ENCODE results near the gene SPAG5.

DNA sequence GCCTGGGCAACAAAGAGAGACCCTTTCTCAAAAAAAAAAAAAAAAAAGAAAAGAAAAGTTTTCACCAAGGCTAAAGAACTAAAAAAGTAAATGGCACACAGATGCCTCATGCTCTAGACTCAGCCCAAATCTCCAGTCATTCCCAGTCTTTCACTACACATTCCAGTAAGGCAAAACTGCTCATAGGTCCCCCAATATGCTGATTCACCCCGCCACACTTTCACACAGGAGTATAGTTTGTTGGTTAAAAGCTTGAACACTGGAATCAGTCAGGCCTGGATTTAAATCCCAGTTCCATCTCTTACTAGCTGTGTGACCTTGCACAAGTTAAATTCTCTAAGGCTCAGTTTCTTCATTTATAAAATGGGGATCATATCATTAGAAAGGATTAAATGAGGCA lies 29.4 kb downstream of the SPAG5 start:
- no peak for TF ChIP-seq SMC3 (IDR thresholded peaks at IDR 0.05; ENCODE audit: borderline replicate concordance, low read length)
- TF ChIP-seq POLR2A (IDR thresholded peaks at IDR 0.05; ENCODE audit: low read depth, low read length): no peak
- TF ChIP-seq, protein P1, sequence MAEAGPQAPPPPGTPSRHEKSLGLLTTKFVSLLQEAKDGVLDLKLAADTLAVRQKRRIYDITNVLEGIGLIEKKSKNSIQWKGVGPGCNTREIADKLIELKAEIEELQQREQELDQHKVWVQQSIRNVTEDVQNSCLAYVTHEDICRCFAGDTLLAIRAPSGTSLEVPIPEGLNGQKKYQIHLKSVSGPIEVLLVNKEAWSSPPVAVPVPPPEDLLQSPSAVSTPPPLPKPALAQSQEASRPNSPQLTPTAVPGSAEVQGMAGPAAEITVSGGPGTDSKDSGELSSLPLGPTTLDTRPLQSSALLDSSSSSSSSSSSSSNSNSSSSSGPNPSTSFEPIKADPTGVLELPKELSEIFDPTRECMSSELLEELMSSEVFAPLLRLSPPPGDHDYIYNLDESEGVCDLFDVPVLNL (IDR thresholded peaks at IDR 0.05; ENCODE audit: low read depth, low read length): no peak
- no peak for TF ChIP-seq PAX5 (IDR thresholded peaks at IDR 0.05; ENCODE audit: borderline replicate concordance, low read depth, low read length)
- no peak for TF ChIP-seq FOXM1 (IDR thresholded peaks at IDR 0.05; ENCODE audit: low read depth, low read length)

Measured in GM12878 (cell line).